Neural cell (in vitro differentiated cells): Measurements from ENCODE around the gene PSME3IP1. TPM values are rescaled to one million over a fixed set of nuclear protein-coding genes. Genes with fewer than 3 reads are reported as not detected.

Experiments
- H2AFZ ChIP-seq: fragments of 200-600, 300-800 bp; sonication (generic), shearing (Covaris generic); 2 replicates; pipeline ENCODE4 v1.6.0; 2014; ENCODE audit warnings: low read depth, mild to moderate bottlenecking, antibody characterized with exemption, low read length, moderate library complexity
- H3F3A ChIP-seq: fragments of 200-600 bp; shearing (Covaris generic); 2 replicates; pipeline ENCODE4 v1.6.1; 2016; ENCODE audit warnings: mild to moderate bottlenecking, moderate library complexity, mixed read lengths, antibody characterized with exemption, low read length; ENCODE audit not compliant: insufficient read depth, poor library complexity, severe bottlenecking
- H3K27ac ChIP-seq: fragments of 200-600, 300-800 bp; sonication (generic), shearing (Covaris generic); 2 replicates; pipeline ENCODE4 v1.5.1; 2014; ENCODE audit warnings: mild to moderate bottlenecking, low read length, moderate library complexity
- H3K27me3 ChIP-seq: fragments of 300-800, 200-600 bp; sonication (generic), shearing (Covaris generic); 2 replicates; pipeline ENCODE4 v1.6.0; 2014; ENCODE audit warnings: mild to moderate bottlenecking, low read depth, low read length, moderate library complexity; ENCODE audit not compliant: insufficient read depth
- H3K36me3 ChIP-seq: fragments of 300-800, 200-600 bp; sonication (generic), shearing (Covaris generic); 2 replicates; pipeline ENCODE4 v1.5.1; 2014; ENCODE audit warnings: mild to moderate bottlenecking, antibody characterized with exemption, low read length, moderate library complexity; ENCODE audit not compliant: insufficient read depth
- H3K4me2 ChIP-seq: fragments of 300-800, 200-600 bp; sonication (generic), shearing (Covaris generic); 2 replicates; pipeline ENCODE4 v1.6.0; 2014; ENCODE audit warnings: mild to moderate bottlenecking, low read length
- H3K4me3 ChIP-seq: fragments of 300-800, 200-600 bp; sonication (generic), shearing (Covaris generic); 2 replicates; pipeline ENCODE4 v1.5.1; 2014; ENCODE audit warnings: mild to moderate bottlenecking, low read length, moderate library complexity
- H3K79me2 ChIP-seq: fragments of 200-600 bp; shearing (Covaris generic); replicated peaks from 2 replicates; pipeline ENCODE4 v1.6.0; 2014; ENCODE audit warnings: mild to moderate bottlenecking, low read length, moderate library complexity; ENCODE audit not compliant: insufficient read depth
- H3K9ac ChIP-seq: fragments of 300-800, 200-600 bp; sonication (generic), shearing (Covaris generic); 2 replicates; pipeline ENCODE4 v1.6.1; 2016; ENCODE audit warnings: mild to moderate bottlenecking, low read length, mixed read lengths
- H3K9me2 ChIP-seq: fragments of 200-600 bp; shearing (Covaris generic); 2 replicates; pipeline ENCODE4 v1.6.1; 2016; ENCODE audit warnings: mild to moderate bottlenecking, low read length, mixed read lengths; ENCODE audit not compliant: insufficient read depth
- H3K9me3 ChIP-seq: fragments of 200-600, 300-800 bp; sonication (generic), shearing (Covaris generic); 2 replicates; pipeline ENCODE4 v1.6.1; 2016; ENCODE audit warnings: mild to moderate bottlenecking, mixed run types, low read length, moderate library complexity, mixed read lengths
- H4K20me1 ChIP-seq: fragments of 200-600 bp; shearing (Covaris generic); 2 replicates; pipeline ENCODE4 v1.6.1; 2016; ENCODE audit warnings: mild to moderate bottlenecking, mixed run types; ENCODE audit not compliant: insufficient read depth
- CTCF ChIP-seq: fragments of 450-650 bp; IDR thresholded peaks from 2 replicates; pipeline ENCODE4 v1.5.1; 2014; ENCODE audit warnings: antibody characterized with exemption, mild to moderate bottlenecking, moderate library complexity; ENCODE audit not compliant: poor library complexity, severe bottlenecking
- EP300 ChIP-seq: fragments of 450-650 bp; conservative IDR thresholded peaks from 2 replicates; pipeline ENCODE4 v1.6.1; 2014; ENCODE audit warnings: antibody characterized with exemption, mild to moderate bottlenecking, moderate library complexity; ENCODE audit not compliant: poor library complexity, severe bottlenecking
- EZH2 ChIP-seq: fragments of 200-600, 300-800 bp; shearing (Covaris generic), sonication (generic); IDR thresholded peaks from 2 replicates; pipeline ENCODE4 v1.6.1; 2014; ENCODE audit warnings: antibody characterized with exemption, low read length, borderline replicate concordance, mild to moderate bottlenecking; ENCODE audit not compliant: insufficient read depth, poor library complexity, severe bottlenecking
- MXI1 ChIP-seq: fragments of 450-650 bp; conservative IDR thresholded peaks from 2 replicates; pipeline ENCODE4 v1.6.1; 2014; ENCODE audit warnings: antibody characterized with exemption, mild to moderate bottlenecking; ENCODE audit not compliant: poor library complexity, severe bottlenecking
- POLR2AphosphoS5 ChIP-seq: IDR thresholded peaks from 2 replicates; pipeline ENCODE4 v1.6.1; 2012
- RAD21 ChIP-seq: fragments of 450-650 bp; conservative IDR thresholded peaks from 2 replicates; pipeline ENCODE4 v1.6.1; 2014; ENCODE audit warnings: antibody characterized with exemption, mild to moderate bottlenecking, moderate library complexity
- REST ChIP-seq: IDR thresholded peaks from 2 replicates; pipeline ENCODE4 v1.6.1; 2012; ENCODE audit warnings: borderline replicate concordance
- SMC3 ChIP-seq: fragments of 450-650 bp; conservative IDR thresholded peaks from 2 replicates; pipeline ENCODE4 v1.6.1; 2014; ENCODE audit warnings: antibody characterized with exemption, mild to moderate bottlenecking, moderate library complexity; ENCODE audit not compliant: poor library complexity
- TAF1 ChIP-seq: IDR thresholded peaks from 2 replicates; pipeline ENCODE4 v1.6.1; 2012; ENCODE audit warnings: low read depth
- polyA plus RNA-seq: library from polyadenylated mRNA; depleted of rRNA; stranded (reverse); fragments of >200 nt; gene quantifications from 2 replicates; pipeline ENCODE4 v1.2.3, GENCODE V29; 2014

PSME3IP1 gene
- polyA plus RNA-seq, 1 donor from 2014 or later, result 167 TPM

- Histone ChIP-seq H2AFZ (no peak overlapping the region), H3K4me3 (no peak overlapping the region), H3K79me2 (no peaks in the 10 kb centered on the region), H3K36me3 (no peaks in the 10 kb centered on the region), H3K9me3 (no peaks in the 10 kb centered on the region), H3K9ac (no peak overlapping the region), H3F3A (no peaks in the 10 kb centered on the region), H4K20me1 (no peaks in the 10 kb centered on the region), H3K4me2 (no peak overlapping the region), H3K27me3 (no peaks in the 10 kb centered on the region), H3K27ac (no peak overlapping the region), H3K9me2 (no peaks in the 10 kb centered on the region)
- TF ChIP-seq REST, result no peak
- TF ChIP-seq CTCF, result no peak
- no peak for TF ChIP-seq SMC3
- TF ChIP-seq RAD21, result no peak
- no peak for TF ChIP-seq MXI1
- no peak for TF ChIP-seq EP300
- no peak for TF ChIP-seq TAF1
- no peak for TF ChIP-seq POLR2AphosphoS5
- TF ChIP-seq EZH2, result no peak
Measured at GRCh38 chr16:57140931-57141668, 44.7 kb downstream of the PSME3IP1 start.

GRCh38 chr16:57138281-57138935 is 47.4 kb downstream of the PSME3IP1 start:
- Histone ChIP-seq H3K9me3 (no peaks in the 10 kb centered on the region), H3K27ac (no peak overlapping the region), H3K36me3 (no peaks in the 10 kb centered on the region), H2AFZ (no peak overlapping the region), H3K4me3 (no peak overlapping the region), H3K27me3 (no peaks in the 10 kb centered on the region), H3K79me2 (no peaks in the 10 kb centered on the region), H3K4me2 (no peak overlapping the region), H3F3A (no peaks in the 10 kb centered on the region), H4K20me1 (no peaks in the 10 kb centered on the region), H3K9me2 (no peaks in the 10 kb centered on the region), H3K9ac (no peak overlapping the region)
- TF ChIP-seq TAF1 (no peak), RAD21 (no peak), EP300 (no peak), POLR2AphosphoS5 (no peak)
